Endodermal cell (in vitro differentiated cells): ENCODE data around the gene SUSD5. TPM values are rescaled to one million over a fixed set of nuclear protein-coding genes. Genes with fewer than 3 reads are reported as not detected.

Experiments
- DNase-seq: peaks from one replicate; pipeline ENCODE4 v3.0.0-alpha.2; 2017
- H3K27ac ChIP-seq: 2 replicates; pipeline ENCODE4 v1.5.1; 2013; ENCODE audit warnings: mild to moderate bottlenecking, low read depth, low read length, moderate library complexity
- H3K27me3 ChIP-seq: 2 replicates; pipeline ENCODE4 v1.6.1; 2013; ENCODE audit warnings: mild to moderate bottlenecking, low read length, moderate library complexity; ENCODE audit not compliant: insufficient read depth, control insufficient read depth, poor library complexity, severe bottlenecking
- H3K36me3 ChIP-seq: 2 replicates; pipeline ENCODE4 v1.7.0; 2013; ENCODE audit warnings: mild to moderate bottlenecking, low read length, moderate library complexity; ENCODE audit not compliant: control insufficient read depth, insufficient read depth
- H3K4me1 ChIP-seq: one replicate; pipeline ENCODE4 v1.7.0; 2013; ENCODE audit warnings: low read length; ENCODE audit not compliant: control insufficient read depth, insufficient read depth
- H3K4me3 ChIP-seq: 2 replicates; pipeline ENCODE4 v1.5.1; 2013; ENCODE audit warnings: mild to moderate bottlenecking, low read length, moderate library complexity
- H3K9ac ChIP-seq: 2 replicates; pipeline ENCODE4 v1.6.1; 2013; ENCODE audit warnings: mild to moderate bottlenecking, low read length, moderate library complexity; ENCODE audit not compliant: poor library complexity, severe bottlenecking; ENCODE audit errors: extremely low read depth
- H3K9me3 ChIP-seq: 2 replicates; pipeline ENCODE4 v1.6.1; 2013; ENCODE audit warnings: mild to moderate bottlenecking, low read length, moderate library complexity; ENCODE audit not compliant: control insufficient read depth
- H3K27ac Mint-ChIP-seq: 2 replicates; pipeline ENCODE4 v1.8.0; 2020; ENCODE audit warnings: mixed read lengths
- H3K27me3 Mint-ChIP-seq: 2 replicates; pipeline ENCODE4 v1.8.0; 2021; ENCODE audit warnings: mild to moderate bottlenecking, mixed read lengths; ENCODE audit not compliant: insufficient read depth
- H3K36me3 Mint-ChIP-seq: 2 replicates; pipeline ENCODE4 v1.8.0; 2020; ENCODE audit warnings: low read depth, mixed read lengths
- H3K4me1 Mint-ChIP-seq: 2 replicates; pipeline ENCODE4 v1.8.0; 2020; ENCODE audit warnings: mixed read lengths
- H3K4me3 Mint-ChIP-seq: 2 replicates; pipeline ENCODE4 v1.8.0; 2020; ENCODE audit warnings: mild to moderate bottlenecking, moderate library complexity, mixed read lengths
- H3K9me3 Mint-ChIP-seq: 2 replicates; pipeline ENCODE4 v1.8.0; 2020; ENCODE audit warnings: mild to moderate bottlenecking, mixed read lengths
- CTCF ChIP-seq: fragments of 200-600 bp; sonication (generic); conservative IDR thresholded peaks from 2 replicates; pipeline ENCODE4 v1.5.0; 2021; ENCODE audit warnings: antibody characterized with exemption, mild to moderate bottlenecking
- WGBS, 2 experiments: methylation state at CpG; one replicate each; pipeline versions ENCODE4 v1.1.5 to v1.1.7; 2013; ENCODE audit warnings: missing lambda C conversion rate in 2 of 2, mixed read lengths in 1 of 2; ENCODE audit not compliant: insufficient coverage in 1 of 2, insufficient read length in 1 of 2; 5-methylcytosine and 5-hydroxymethylcytosine counted together
- total RNA-seq, 2 donors: library from RNA; stranded (reverse); fragmentation: NEBNext Ultra II Directional in 1 of 2; extraction: Animal tissue kit (Norgen Biotek cat#: 25700) in 1 of 2; gene quantifications; 2 replicates in 1 of 2; 3 replicates in 1 of 2; pipeline ENCODE4 v1.2.1, GENCODE V29; 2021

Gene SUSD5
- total RNA-seq, 2 donors from 2014 or later, result 1.3 to 2.6 TPM

DNA sequence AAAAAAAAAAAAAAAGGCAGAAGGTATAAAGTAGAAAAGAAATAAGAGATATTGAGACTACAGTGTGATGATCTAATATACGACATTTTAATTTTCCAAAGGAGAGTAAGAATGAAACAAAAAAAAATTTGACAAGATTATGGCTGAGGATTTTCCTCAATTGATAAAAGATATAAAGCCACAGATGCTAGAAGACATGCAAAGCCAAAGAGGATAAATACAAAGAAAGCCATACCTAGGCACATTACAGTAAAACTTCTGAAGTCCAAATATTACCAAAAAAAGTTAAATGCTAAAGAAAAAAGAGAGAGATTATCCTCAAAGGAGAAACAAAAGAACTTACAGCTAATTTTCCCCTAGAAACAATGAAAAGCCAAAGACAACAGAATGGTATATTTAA lies 20.3 kb upstream of the SUSD5 start:
- H3K4me3 ChIP-seq, result no peak overlapping the region
- no peak overlapping the region for H3K27ac Mint-ChIP-seq
- H3K27me3 Mint-ChIP-seq, result peaks cover 5% of the 10 kb centered on the region
- DNase-seq, result no peak
- H3K36me3 ChIP-seq, result no peaks in the 10 kb centered on the region
- no peaks in the 10 kb centered on the region for H3K4me1 ChIP-seq
- no peaks in the 10 kb centered on the region for H3K9me3 ChIP-seq
- H3K4me1 Mint-ChIP-seq, result no peaks in the 10 kb centered on the region
- peaks cover 1% of the 10 kb centered on the region for H3K9me3 Mint-ChIP-seq
- no peak for TF ChIP-seq CTCF
- H3K27ac ChIP-seq, result no peak overlapping the region
- no peak overlapping the region for H3K9ac ChIP-seq
- H3K27me3 ChIP-seq, result no peaks in the 10 kb centered on the region
- no peaks in the 10 kb centered on the region for H3K36me3 Mint-ChIP-seq
- H3K4me3 Mint-ChIP-seq, result no peak overlapping the region
- WGBS, 2 experiments, result 96 to 100% methylated on average over 1 of the region's 1 CpG

DNA sequence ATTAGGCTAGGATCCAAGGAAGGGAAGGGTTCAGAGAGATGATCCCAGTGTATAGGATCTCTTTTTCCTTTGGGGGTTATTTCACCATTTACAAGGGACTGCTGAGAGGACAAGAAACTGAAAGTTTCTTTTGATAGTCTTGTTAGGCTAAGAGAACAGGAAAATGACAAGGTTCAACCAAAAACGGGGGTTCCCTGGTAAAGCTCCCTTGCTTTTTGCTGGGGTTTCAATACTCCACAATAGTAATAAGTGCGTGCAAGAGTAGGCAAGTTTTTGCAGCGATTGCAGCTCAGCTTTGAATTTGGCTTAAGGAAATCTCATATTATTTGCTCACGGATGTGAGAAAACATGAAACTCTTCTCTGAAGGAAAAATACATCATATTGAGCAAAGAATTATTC lies 18.8 kb upstream of the SUSD5 start:
- H3K9me3 ChIP-seq, result no peaks in the 10 kb centered on the region
- H3K9me3 Mint-ChIP-seq, result peaks cover 1% of the 10 kb centered on the region
- H3K27me3 ChIP-seq, result no peaks in the 10 kb centered on the region
- WGBS, 2 experiments, result 92 to 100% methylated on average over 4 of the region's 4 CpGs
- H3K27ac Mint-ChIP-seq, result no peak overlapping the region
- no peaks in the 10 kb centered on the region for H3K36me3 ChIP-seq
- no peaks in the 10 kb centered on the region for H3K4me1 ChIP-seq
- H3K4me3 Mint-ChIP-seq, result no peak overlapping the region
- peaks cover under 1% of the 10 kb centered on the region for H3K27me3 Mint-ChIP-seq
- no peaks in the 10 kb centered on the region for H3K36me3 Mint-ChIP-seq
- TF ChIP-seq CTCF, result no peak
- no peak overlapping the region for H3K4me3 ChIP-seq
- H3K27ac ChIP-seq, result no peak overlapping the region
- H3K9ac ChIP-seq, result no peak overlapping the region
- no peaks in the 10 kb centered on the region for H3K4me1 Mint-ChIP-seq
- DNase-seq, result no peak

DNA sequence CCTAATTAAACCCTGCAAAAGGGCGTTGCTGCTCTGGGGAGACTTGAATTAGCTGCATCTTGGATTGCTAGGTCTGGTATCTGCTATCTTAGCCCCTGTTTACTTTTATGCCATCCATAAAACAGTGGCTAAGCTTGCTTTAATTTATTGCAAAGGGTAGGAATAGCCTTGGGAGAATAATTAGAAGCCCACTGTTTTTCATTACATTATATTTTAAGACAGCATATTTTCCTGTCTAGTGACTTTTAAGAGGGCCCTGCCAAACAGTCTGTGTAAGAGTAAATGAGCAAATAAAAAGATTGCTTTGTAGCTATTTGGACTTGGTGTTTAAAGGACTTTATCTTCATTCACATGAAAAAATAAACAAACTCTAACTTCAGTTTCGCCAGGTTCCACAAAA lies 17.4 kb upstream of the SUSD5 start:
- no peak for DNase-seq
- Mint-ChIP-seq H3K9me3 (peaks cover 1% of the 10 kb centered on the region), H3K4me1 (peaks cover 3% of the 10 kb centered on the region), H3K27me3 (no peaks in the 10 kb centered on the region), H3K27ac (no peak overlapping the region), H3K4me3 (no peak overlapping the region), H3K36me3 (no peaks in the 10 kb centered on the region)
- no peak for TF ChIP-seq CTCF
- 88 to 92% methylated on average over 2 of the region's 2 CpGs for WGBS, 2 experiments
- Histone ChIP-seq H3K36me3 (no peaks in the 10 kb centered on the region), H3K4me1 (no peaks in the 10 kb centered on the region), H3K9ac (no peak overlapping the region), H3K27me3 (no peaks in the 10 kb centered on the region), H3K9me3 (no peaks in the 10 kb centered on the region), H3K4me3 (no peak overlapping the region), H3K27ac (no peak overlapping the region)
